Mesenteric fat pad (tissue), 1 donor: ENCODE results near the gene F2R. TPM values are rescaled to one million over a fixed set of nuclear protein-coding genes. Genes with fewer than 3 reads are reported as not detected.
"Not testable (repeated sequence)": the region's sequence is repeated elsewhere in the genome, so short reads cannot be mapped to it uniquely, and the experiment has no call there.

Experiments used
- DNase-seq: peaks from one replicate; pipeline ENCODE4 v3.0.0-alpha.2; 2020; ENCODE audit warnings: low spot score
- long read RNA-seq: library from polyadenylated mRNA; unstranded; transcript quantifications from one replicate; pipeline ENCODE4 v2.0.0, GENCODE V29; 2020
- total RNA-seq: library from RNA; stranded (reverse); fragmentation: NEBNext Ultra II Directional; extraction: Animal tissue kit (Norgen Biotek cat#: 25700); gene quantifications from one replicate; pipeline ENCODE4 v1.2.1, GENCODE V29; 2021
- donor health status: DM: yes; HTN: yes; CAD: no.

F2R gene
- 4.9 TPM for total RNA-seq
- long read RNA-seq, partial matches to known transcripts, result 0 of 5 reads
- long read RNA-seq, other reads (novel, unspliced or antisense), result 1 of 5 reads

GRCh38 chr5:76715736-76716455, at the start of gene F2R:
Gene F2R (plus strand): TSS chr5:76716126. CDS start chr5:76716308, 182 bp downstream.
- peak; percentile 89 for DNase-seq

GRCh38 chr5:76667495-76667894, 48.4 kb upstream of the F2R start:
- no peak for DNase-seq

- DNase-seq, result no peak
These were observed 46.7 kb upstream of the F2R start for GRCh38 chr5:76669245-76669644.

GRCh38 chr5:76670508-76670907, 45.4 kb upstream of the F2R start:
- no peak for DNase-seq

GRCh38 chr5:76672242-76672641, 43.7 kb upstream of the F2R start:
- no peak for DNase-seq

- no peak for DNase-seq
These were observed 42.8 kb upstream of the F2R start for GRCh38 chr5:76673125-76673524.

GRCh38 chr5:76674330-76675066, 41.4 kb upstream of the F2R start:
- DNase-seq, result no peak

GRCh38 chr5:76675364-76675763, 40.6 kb upstream of the F2R start:
- DNase-seq, result no peak

GRCh38 chr5:76677849-76678472, 38.0 kb upstream of the F2R start:
- no peak for DNase-seq

- no peak for DNase-seq
These were observed 36.7 kb upstream of the F2R start for GRCh38 chr5:76679231-76679630.

- not testable (repeated sequence) for DNase-seq
These were observed 35.1 kb upstream of the F2R start for GRCh38 chr5:76680826-76681225.

GRCh38 chr5:76681287-76681686, 34.6 kb upstream of the F2R start:
- DNase-seq, result no peak

GRCh38 chr5:76682387-76682786, 33.5 kb upstream of the F2R start:
- DNase-seq, result no peak

GRCh38 chr5:76683816-76684731, 31.9 kb upstream of the F2R start:
- no peak for DNase-seq

- DNase-seq, result no peak
These were observed 31.0 kb upstream of the F2R start for GRCh38 chr5:76684756-76685519.

GRCh38 chr5:76685704-76686103, 30.2 kb upstream of the F2R start:
- DNase-seq, result no peak

GRCh38 chr5:76688212-76688611, 27.7 kb upstream of the F2R start:
- no peak for DNase-seq

- no peak for DNase-seq
These were observed 27.1 kb upstream of the F2R start for GRCh38 chr5:76688836-76689235.

GRCh38 chr5:76689321-76690036, 26.4 kb upstream of the F2R start:
- DNase-seq, result no peak
